Calu3 (cell line): ENCODE data around the gene TXNDC5. TPM values are rescaled to one million over a fixed set of nuclear protein-coding genes. Genes with fewer than 3 reads are reported as not detected.
A peak's percentile ranks its signal among the peaks of the same experiment; 100 is the strongest.

Experiments used
- Bru-seq: library from RNA; stranded (reverse); fragments of 400-500 nt; gene quantifications from one replicate; lab custom pipeline; 2021; lab: Mats Ljungman, UMichigan
- BruChase-seq, 2 experiments: library from RNA; stranded (reverse); fragments of 400-500 nt; gene quantifications; one replicate each; lab custom pipeline; 2021; lab: Mats Ljungman, UMichigan
- BruUV-seq: library from RNA; stranded (reverse); fragments of 400-500 nt; replicated peaks from 2 replicates; lab custom pipeline; 2021; lab: Mats Ljungman, UMichigan
- CTCF ChIA-PET: fragments of 300-600 bp; sonication (Branson Sonifier 250); formaldehyde crosslinking; loops from one replicate; lab custom pipeline; 2022; ENCODE audit warnings: antibody characterized with exemption; lab: Charles Lee
- DNase-seq: peaks from one replicate; pipeline ENCODE4 v3.0.0; 2022
- H3K27ac Mint-ChIP-seq: one replicate; pipeline ENCODE4 v1.8.0; 2022; ENCODE audit warnings: mixed read lengths; ENCODE audit not compliant: unreplicated experiment
- H3K27me3 Mint-ChIP-seq: one replicate; pipeline ENCODE4 v1.8.0; 2022; ENCODE audit warnings: mixed read lengths; ENCODE audit not compliant: unreplicated experiment
- H3K36me3 Mint-ChIP-seq: one replicate; pipeline ENCODE4 v1.8.0; 2022; ENCODE audit warnings: mild to moderate bottlenecking, moderate library complexity, mixed read lengths; ENCODE audit not compliant: insufficient read depth, unreplicated experiment
- H3K4me1 Mint-ChIP-seq: one replicate; pipeline ENCODE4 v1.8.0; 2022; ENCODE audit warnings: mild to moderate bottlenecking, low read depth, mixed read lengths; ENCODE audit not compliant: unreplicated experiment
- H3K4me3 Mint-ChIP-seq: one replicate; pipeline ENCODE4 v1.8.0; 2022; ENCODE audit warnings: mild to moderate bottlenecking, low read depth, moderate library complexity, mixed read lengths; ENCODE audit not compliant: unreplicated experiment
- H3K9me3 Mint-ChIP-seq: one replicate; pipeline ENCODE4 v1.8.0; 2022; ENCODE audit warnings: low read depth, mixed read lengths; ENCODE audit not compliant: unreplicated experiment
- CTCF ChIP-seq: fragments of 200-600 bp; IDR thresholded peaks from one replicate; pipeline ENCODE4 v1.8.0; 2022; ENCODE audit warnings: antibody characterized with exemption; ENCODE audit not compliant: unreplicated experiment
- intact Hi-C: fragments of 100-400 bp; cut with micrococcal nuclease; formaldehyde crosslinking; loops from one replicate; pipeline ENCODE4 v1.10.0; 2022; ENCODE audit not compliant: unreplicated experiment
- long read RNA-seq: library from polyadenylated mRNA; stranded (forward); transcript quantifications from one replicate; pipeline ENCODE4 v2.0.0, GENCODE V29; 2022
- total RNA-seq: library from RNA; stranded (reverse); gene quantifications from 2 replicates; pipeline ENCODE4 v1.2.3, GENCODE V29; 2022

Gene TXNDC5
- total RNA-seq, result 81.3 and 111 TPM in 2 replicates
- Bru-seq, nascent RNA, result percentile 38 among the genes with signal in this experiment
- BruChase-seq, experiment 1, labeled RNA remaining after a 6-hour chase, result percentile 87 among the genes with signal in this experiment
- percentile 71 among the genes with signal in this experiment for BruChase-seq, experiment 2, labeled RNA remaining after a 2-hour chase
- long read RNA-seq, transcript TXNDC5-201 (10 exons, 2,964 nt), result major isoform, 154 of 173 reads
- long read RNA-seq, partial matches to known transcripts, result 2 of 173 reads
- long read RNA-seq, other reads (novel, unspliced or antisense), result 14 of 173 reads

- Mint-ChIP-seq H3K36me3 (peaks cover 15% of the 10 kb centered on the region), H3K4me1 (peaks cover 8% of the 10 kb centered on the region), H3K9me3 (no peaks in the 10 kb centered on the region), H3K4me3 (peak within 1 kb of the TSS; percentile 88), H3K27ac (peak within 1 kb of the TSS; percentile 27), H3K27me3 (no peaks in the 10 kb centered on the region)
- DNase-seq, result peak; percentile 76
- CTCF ChIA-PET, result no interaction called here
- no peak for TF ChIP-seq CTCF
- no TSS peak for BruUV-seq
- intact Hi-C loops, result loop anchor here (5.0 kb wide), 1 partner anchor 67 kb away; no protein-coding TSS in a partner anchor
Observed at GRCh38 chr6:7910654-7911344, at the start of gene TXNDC5. Gene TXNDC5, minus strand, starts transcription at chr6:7910788. Its CDS starts 12 bp downstream, at chr6:7910776.

- no peak overlapping the region for H3K27ac Mint-ChIP-seq
- intact Hi-C loops, result no loop called here
- no peak for DNase-seq
- no peak overlapping the region for H3K4me3 Mint-ChIP-seq
- H3K36me3 Mint-ChIP-seq, result no peaks in the 10 kb centered on the region
- CTCF ChIA-PET, result interaction anchor here (0.7 kb wide), 1 partner anchor 305 kb away, joined by 3 read pairs; no protein-coding TSS in a partner anchor
- H3K27me3 Mint-ChIP-seq, result no peaks in the 10 kb centered on the region
- no peaks in the 10 kb centered on the region for H3K4me1 Mint-ChIP-seq
- no TSS peak for BruUV-seq
- no peak for TF ChIP-seq CTCF
- peaks cover 2% of the 10 kb centered on the region for H3K9me3 Mint-ChIP-seq
Observed at GRCh38 chr6:7960141-7960540, 49.6 kb upstream of the TXNDC5 start.

- Mint-ChIP-seq H3K27me3 (no peaks in the 10 kb centered on the region), H3K4me1 (no peaks in the 10 kb centered on the region), H3K36me3 (no peaks in the 10 kb centered on the region), H3K4me3 (no peak overlapping the region), H3K27ac (no peak overlapping the region), H3K9me3 (peaks cover 2% of the 10 kb centered on the region)
- no TSS peak for BruUV-seq
- DNase-seq, result no peak
- intact Hi-C loops, result no loop called here
- TF ChIP-seq CTCF, result no peak
- CTCF ChIA-PET, result interaction anchor here (0.7 kb wide), 1 partner anchor 304 kb away, joined by 3 read pairs; no protein-coding TSS in a partner anchor
Observed at GRCh38 chr6:7959453-7959852, 48.9 kb upstream of the TXNDC5 start.

- H3K4me3 Mint-ChIP-seq, result no peak overlapping the region
- intact Hi-C loops, result no loop called here
- H3K9me3 Mint-ChIP-seq, result peaks cover 2% of the 10 kb centered on the region
- no peak for TF ChIP-seq CTCF
- no peak overlapping the region for H3K27ac Mint-ChIP-seq
- CTCF ChIA-PET, result no interaction called here
- no peaks in the 10 kb centered on the region for H3K36me3 Mint-ChIP-seq
- no peak for DNase-seq
- no peaks in the 10 kb centered on the region for H3K27me3 Mint-ChIP-seq
- no peaks in the 10 kb centered on the region for H3K4me1 Mint-ChIP-seq
- BruUV-seq, result no TSS peak
Observed at GRCh38 chr6:7958464-7958863, 47.9 kb upstream of the TXNDC5 start.
